ENCODE measurements around the gene PIK3CD.

GRCh38 chr1:9651565-9652378 is at the start of gene PIK3CD:
- no peak for TF ChIP-seq POLR2A (IDR thresholded peaks at IDR 0.05)
- no peak for TF ChIP-seq CTCF (IDR thresholded peaks at IDR 0.05)
